Measurements from ENCODE around the gene ZNF184. TPM values are rescaled to one million over a fixed set of nuclear protein-coding genes. Genes with fewer than 3 reads are reported as not detected.
"Not testable (repeated sequence)": the region's sequence is repeated elsewhere in the genome, so short reads cannot be mapped to it uniquely, and the experiment has no call there.

ZNF184 gene
- total RNA-seq, 1 donor from 2014 or later = 5.7 TPM

- TF ChIP-seq CTCF (IDR thresholded peaks at IDR 0.05; ENCODE audit: insufficient read depth, low read depth, low read length) (no peak), EZH2 (IDR thresholded peaks at IDR 0.05; ENCODE audit: insufficient read depth, low read length) (no peak)
- Histone ChIP-seq H3K9me3 (ENCODE audit: insufficient read depth, low read depth, low read length) (peaks cover 5% of the 10 kb centered on the region), H3K4me3 (ENCODE audit: insufficient read depth, low read depth, low read length) (no peak overlapping the region), H2AFZ (ENCODE audit: low read depth, low read length) (no peak overlapping the region), H3K79me2 (ENCODE audit: insufficient read depth, low read length) (no peaks in the 10 kb centered on the region), H4K20me1 (ENCODE audit: insufficient read depth, low read length) (no peaks in the 10 kb centered on the region), H3K9ac (ENCODE audit: low read length) (no peak overlapping the region), H3K4me2 (ENCODE audit: low read length) (no peak overlapping the region), H3K27ac (ENCODE audit: low read depth, low read length) (no peak overlapping the region), H3K27me3 (ENCODE audit: insufficient read depth, low read length) (no peaks in the 10 kb centered on the region), H3K4me1 (ENCODE audit: insufficient read depth, low read length) (no peaks in the 10 kb centered on the region), H3K36me3 (ENCODE audit: insufficient read depth, low read length) (no peaks in the 10 kb centered on the region)
- FAIRE-seq (no peak), DNase-seq (ENCODE audit: low read depth) (no peak)
- peaks cover 11% of the 10 kb centered on the region for H3K9me3 Mint-ChIP-seq (ENCODE audit: unreplicated experiment)
- H3K4me1 Mint-ChIP-seq (ENCODE audit: low read depth, unreplicated experiment) = no peaks in the 10 kb centered on the region
- no peak overlapping the region for H3K4me3 Mint-ChIP-seq (ENCODE audit: unreplicated experiment)
- no peaks in the 10 kb centered on the region for H3K27me3 Mint-ChIP-seq (ENCODE audit: low read depth, unreplicated experiment)
- no peak overlapping the region for H3K27ac Mint-ChIP-seq (ENCODE audit: unreplicated experiment)
- peaks cover 2% of the 10 kb centered on the region for H3K36me3 Mint-ChIP-seq (ENCODE audit: low read depth, unreplicated experiment)
Measured at GRCh38 chr6:27426045-27426620, 46.8 kb downstream of the ZNF184 start.

- H3K27ac ChIP-seq (ENCODE audit: low read depth, low read length); H3K36me3 Mint-ChIP-seq (ENCODE audit: low read depth, unreplicated experiment); H3K4me1 ChIP-seq (ENCODE audit: insufficient read depth, low read length); H3K4me3 ChIP-seq (ENCODE audit: insufficient read depth, low read depth, low read length); H4K20me1 ChIP-seq (ENCODE audit: insufficient read depth, low read length); H3K9me3 ChIP-seq (ENCODE audit: insufficient read depth, low read depth, low read length); H3K27me3 Mint-ChIP-seq (ENCODE audit: low read depth, unreplicated experiment); H3K27me3 ChIP-seq (ENCODE audit: insufficient read depth, low read length); DNase-seq (ENCODE audit: low read depth); H3K27ac Mint-ChIP-seq (ENCODE audit: unreplicated experiment); FAIRE-seq; H2AFZ ChIP-seq (ENCODE audit: low read depth, low read length); H3K36me3 ChIP-seq (ENCODE audit: insufficient read depth, low read length); H3K79me2 ChIP-seq (ENCODE audit: insufficient read depth, low read length); H3K9ac ChIP-seq (ENCODE audit: low read length); H3K4me3 Mint-ChIP-seq (ENCODE audit: unreplicated experiment); H3K4me1 Mint-ChIP-seq (ENCODE audit: low read depth, unreplicated experiment); H3K4me2 ChIP-seq (ENCODE audit: low read length): not testable (repeated sequence)
- peaks cover 13% of the 10 kb centered on the region for H3K9me3 Mint-ChIP-seq (ENCODE audit: unreplicated experiment)
Measured at GRCh38 chr6:27424851-27425250, 48.1 kb downstream of the ZNF184 start.

- Mint-ChIP-seq H3K27ac (ENCODE audit: unreplicated experiment) (no peak overlapping the region), H3K4me3 (ENCODE audit: unreplicated experiment) (no peak overlapping the region), H3K9me3 (ENCODE audit: unreplicated experiment) (peaks cover 19% of the 10 kb centered on the region), H3K36me3 (ENCODE audit: low read depth, unreplicated experiment) (peaks cover 2% of the 10 kb centered on the region), H3K4me1 (ENCODE audit: low read depth, unreplicated experiment) (no peaks in the 10 kb centered on the region), H3K27me3 (ENCODE audit: low read depth, unreplicated experiment) (no peaks in the 10 kb centered on the region)
- H3K27ac ChIP-seq (ENCODE audit: low read depth, low read length) = no peak overlapping the region
- no peak overlapping the region for H3K4me2 ChIP-seq (ENCODE audit: low read length)
- H3K36me3 ChIP-seq (ENCODE audit: insufficient read depth, low read length) = no peaks in the 10 kb centered on the region
- no peak overlapping the region for H3K9ac ChIP-seq (ENCODE audit: low read length)
- peaks cover 5% of the 10 kb centered on the region for H3K9me3 ChIP-seq (ENCODE audit: insufficient read depth, low read depth, low read length)
- H3K4me1 ChIP-seq (ENCODE audit: insufficient read depth, low read length) = no peaks in the 10 kb centered on the region
- DNase-seq (ENCODE audit: low read depth) (no peak), FAIRE-seq (no peak)
- no peak overlapping the region for H3K4me3 ChIP-seq (ENCODE audit: insufficient read depth, low read depth, low read length)
- no peaks in the 10 kb centered on the region for H3K27me3 ChIP-seq (ENCODE audit: insufficient read depth, low read length)
- no peaks in the 10 kb centered on the region for H4K20me1 ChIP-seq (ENCODE audit: insufficient read depth, low read length)
- no peak for TF ChIP-seq EZH2 (IDR thresholded peaks at IDR 0.05; ENCODE audit: insufficient read depth, low read length)
- no peak for TF ChIP-seq CTCF (IDR thresholded peaks at IDR 0.05; ENCODE audit: insufficient read depth, low read depth, low read length)
- no peak overlapping the region for H2AFZ ChIP-seq (ENCODE audit: low read depth, low read length)
- no peaks in the 10 kb centered on the region for H3K79me2 ChIP-seq (ENCODE audit: insufficient read depth, low read length)
Measured at GRCh38 chr6:27422651-27423332, 50.1 kb downstream of the ZNF184 start.

All from astrocyte (in vitro differentiated cells and primary cell).